HG03457 (cell line): Measurements from ENCODE around the gene FAM110D.

ENCODE experiments used
- ATAC-seq: cut with Tn5 transposase; IDR thresholded peaks from one replicate; pipeline ENCODE4 v1.9.1; 2021; ENCODE audit warnings: moderate number of reproducible peaks; ENCODE audit not compliant: unreplicated experiment

FAM110D gene

GRCh38 chr1:26161415-26162219 lies 2.7 kb downstream of the FAM110D start:
- no peak for ATAC-seq

GRCh38 chr1:26162220-26162709 lies 3.4 kb downstream of the FAM110D start:
- ATAC-seq = no peak

GRCh38 chr1:26163684-26164035 lies 4.8 kb downstream of the FAM110D start:
- ATAC-seq = no peak

GRCh38 chr1:26164036-26164860 lies 5.4 kb downstream of the FAM110D start:
- no peak for ATAC-seq

GRCh38 chr1:26164861-26165842 lies 6.3 kb downstream of the FAM110D start:
- no peak for ATAC-seq

GRCh38 chr1:26166719-26167281 lies 7.9 kb downstream of the FAM110D start:
- ATAC-seq = no peak

GRCh38 chr1:26168410-26169197 lies 9.7 kb downstream of the FAM110D start, which contains the start of gene C1orf232:
Gene C1orf232 (minus strand): TSS chr1:26168963. CDS start chr1:26168499, 464 bp downstream.
- ATAC-seq = no peak

GRCh38 chr1:26169198-26169554 lies 10.3 kb downstream of the FAM110D start:
- ATAC-seq = no peak

- ATAC-seq = peak; percentile 82
Measured at GRCh38 chr1:26169669-26170471, 11.0 kb downstream of the FAM110D start, which contains the start of gene ZNF593. Gene ZNF593 (plus strand): TSS chr1:26169908. CDS start chr1:26169984, 76 bp downstream.

- ATAC-seq = no peak
Measured at GRCh38 chr1:26170472-26170821, 11.6 kb downstream of the FAM110D start.

- no peak for ATAC-seq
Measured at GRCh38 chr1:26171084-26172072, 12.5 kb downstream of the FAM110D start, which contains the start of gene ZNF593OS. Gene ZNF593OS (minus strand): TSS chr1:26171832. CDS start chr1:26171661, 171 bp downstream.

GRCh38 chr1:26175346-26175745 lies 16.5 kb downstream of the FAM110D start:
- ATAC-seq = no peak

GRCh38 chr1:26177182-26177684 lies 18.4 kb downstream of the FAM110D start, which contains the start of gene CNKSR1:
Gene CNKSR1 (plus strand): TSS chr1:26177491. CDS start chr1:26177548, 57 bp downstream.
- ATAC-seq = no peak

- no peak for ATAC-seq
Measured at GRCh38 chr1:26180010-26180506, 21.2 kb downstream of the FAM110D start.

- no peak for ATAC-seq
Measured at GRCh38 chr1:26181586-26182382, 22.9 kb downstream of the FAM110D start.

- no peak for ATAC-seq
Measured at GRCh38 chr1:26182383-26182696, 23.5 kb downstream of the FAM110D start.
